PC-3 (cell line): Measurements from ENCODE around the gene SYNE1. TPM values are rescaled to one million over a fixed set of nuclear protein-coding genes. Genes with fewer than 3 reads are reported as not detected.

Source experiments
- ATAC-seq: fragments of 200-7000 bp; cut with Tn5 transposase; 2 replicates; pipeline ENCODE4 v1.9.1; 2020; ENCODE audit warnings: mild to moderate bottlenecking, moderate library complexity
- BruUV-seq: library from RNA; stranded (reverse); fragments of 400-500 nt; replicated peaks from 2 replicates; lab custom pipeline; 2021; lab: Mats Ljungman, UMichigan
- CTCF ChIA-PET: fragments of 300-600 bp; sonication (Branson Sonifier 250); formaldehyde crosslinking; loops from one replicate; lab custom pipeline; 2022; ENCODE audit warnings: antibody characterized with exemption; lab: Charles Lee
- POLR2A ChIA-PET: fragments of 300-600 bp; sonication (Branson Sonifier 250); formaldehyde crosslinking; loops from one replicate; lab custom pipeline; 2022; ENCODE audit warnings: antibody characterized with exemption; ENCODE audit not compliant: unreplicated experiment; lab: Charles Lee
- DNase-seq: peaks from one replicate; pipeline ENCODE4 v3.0.0-alpha.2; 2015
- H2AFZ ChIP-seq: fragments of 300-600 bp; sonication (generic); 2 replicates; pipeline ENCODE4 v1.6.0; 2016; ENCODE audit warnings: antibody characterized with exemption, low read length
- H3F3A ChIP-seq: fragments of 300-600 bp; sonication (generic); one replicate; pipeline ENCODE4 v1.6.0; 2017; ENCODE audit warnings: antibody characterized with exemption, low read length, control low read depth, mild to moderate bottlenecking; ENCODE audit not compliant: unreplicated experiment
- H3K27ac ChIP-seq: fragments of 300-600 bp; sonication (generic); 2 replicates; pipeline ENCODE4 v1.5.1; 2016; ENCODE audit warnings: mild to moderate bottlenecking, low read length
- H3K27me3 ChIP-seq: fragments of 300-600 bp; sonication (generic); 2 replicates; pipeline ENCODE4 v1.6.1; 2016; ENCODE audit warnings: low read length, mixed read lengths
- H3K36me3 ChIP-seq: fragments of 300-600 bp; sonication (generic); 2 replicates; pipeline ENCODE4 v1.6.1; 2016; ENCODE audit warnings: low read depth, mixed run types, low read length, mixed read lengths
- H3K4me1 ChIP-seq: fragments of 300-600 bp; sonication (generic); 2 replicates; pipeline ENCODE4 v1.5.1; 2016; ENCODE audit warnings: low read length; ENCODE audit not compliant: insufficient read depth
- H3K4me2 ChIP-seq: fragments of 300-600 bp; sonication (generic); 2 replicates; pipeline ENCODE4 v1.6.0; 2016; ENCODE audit warnings: low read length
- H3K4me3 ChIP-seq: fragments of 300-600 bp; sonication (generic); 2 replicates; pipeline ENCODE4 v1.5.1; 2016; ENCODE audit warnings: mild to moderate bottlenecking, low read length, mixed read lengths
- H3K79me2 ChIP-seq: fragments of 300-600 bp; sonication (generic); 2 replicates; pipeline ENCODE4 v1.6.1; 2017; ENCODE audit warnings: low read length, mixed read lengths
- H3K9ac ChIP-seq: fragments of 300-600 bp; sonication (generic); 2 replicates; pipeline ENCODE4 v1.6.0; 2016; ENCODE audit warnings: mild to moderate bottlenecking, low read length
- H3K9me2 ChIP-seq: fragments of 300-600 bp; sonication (generic); replicated peaks from 2 replicates; pipeline ENCODE4 v1.6.1; 2016; ENCODE audit warnings: mixed run types, low read length, mixed read lengths
- H3K9me3 ChIP-seq: fragments of 300-600 bp; sonication (generic); 2 replicates; pipeline ENCODE4 v1.6.1; 2016; ENCODE audit warnings: low read length, mixed read lengths
- H4K20me1 ChIP-seq: fragments of 300-600 bp; sonication (generic); 2 replicates; pipeline ENCODE4 v1.6.1; 2016; ENCODE audit warnings: low read length, mixed read lengths
- CTCF ChIP-seq: fragments of 300-600 bp; sonication (generic); conservative IDR thresholded peaks from 2 replicates; pipeline ENCODE4 v1.5.1; 2017; ENCODE audit warnings: antibody characterized with exemption, low read depth, mild to moderate bottlenecking, low read length
- EZH2 ChIP-seq: fragments of 300-600 bp; sonication (generic); IDR thresholded peaks from one replicate; pipeline ENCODE4 v1.6.1; 2017; ENCODE audit warnings: antibody characterized with exemption, mild to moderate bottlenecking, low read length; ENCODE audit not compliant: unreplicated experiment
- EZH2phosphoT487 ChIP-seq: fragments of 300-600 bp; sonication (generic); IDR thresholded peaks from 2 replicates; pipeline ENCODE4 v1.6.1; 2018; ENCODE audit warnings: mild to moderate bottlenecking, antibody characterized with exemption, low read length, borderline replicate concordance
- intact Hi-C: fragments of 100-400 bp; cut with micrococcal nuclease; formaldehyde crosslinking; loops from 2 replicates; pipeline ENCODE4 v1.9.0; 2023
- total RNA-seq: library from RNA; depleted of rRNA; stranded (reverse); fragments of >200 nt; gene quantifications from 2 replicates; pipeline ENCODE4 v1.2.3, GENCODE V29; 2014

The SYNE1 gene
- total RNA-seq, 1 experiment from 2014 or later: 16.7 TPM

- BruUV-seq: no TSS peak
- no peaks in the 10 kb centered on the region for H3K9me3 ChIP-seq
- no peak for DNase-seq
- POLR2A ChIA-PET: no interaction called here
- H4K20me1 ChIP-seq: no peaks in the 10 kb centered on the region
- no peak overlapping the region for H3K4me2 ChIP-seq
- H3K4me1 ChIP-seq: peaks cover 13% of the 10 kb centered on the region
- H3F3A ChIP-seq: no peaks in the 10 kb centered on the region
- H2AFZ ChIP-seq: no peak overlapping the region
- H3K9me2 ChIP-seq: no peaks in the 10 kb centered on the region
- no peak for TF ChIP-seq EZH2phosphoT487
- TF ChIP-seq CTCF: no peak
- no peak for TF ChIP-seq EZH2
- no peak overlapping the region for H3K4me3 ChIP-seq
- H3K9ac ChIP-seq: no peak overlapping the region
- intact Hi-C loops: no loop called here
- CTCF ChIA-PET: no interaction called here
- H3K27me3 ChIP-seq: no peaks in the 10 kb centered on the region
- H3K36me3 ChIP-seq: no peaks in the 10 kb centered on the region
- no peak for ATAC-seq
- H3K79me2 ChIP-seq: no peaks in the 10 kb centered on the region
- H3K27ac ChIP-seq: no peak overlapping the region
These were observed 449.2 kb downstream of the SYNE1 start for GRCh38 chr6:152188011-152188410.

- Histone ChIP-seq H4K20me1 (no peaks in the 10 kb centered on the region), H3K79me2 (no peaks in the 10 kb centered on the region), H3K9ac (no peak overlapping the region), H2AFZ (no peak overlapping the region), H3K9me2 (no peaks in the 10 kb centered on the region), H3K4me2 (no peak overlapping the region), H3K9me3 (no peaks in the 10 kb centered on the region), H3F3A (no peaks in the 10 kb centered on the region), H3K27ac (no peak overlapping the region), H3K36me3 (no peaks in the 10 kb centered on the region), H3K27me3 (no peaks in the 10 kb centered on the region), H3K4me3 (no peak overlapping the region), H3K4me1 (peaks cover 13% of the 10 kb centered on the region)
- TF ChIP-seq EZH2phosphoT487 (no peak), CTCF (no peak), EZH2 (no peak)
- DNase-seq (no peak), ATAC-seq (no peak)
- CTCF ChIA-PET: no interaction called here
- no TSS peak for BruUV-seq
- intact Hi-C loops: no loop called here
- POLR2A ChIA-PET: no interaction called here
These were observed 450.3 kb downstream of the SYNE1 start for GRCh38 chr6:152186840-152187239.

GRCh38 chr6:152184917-152185574 is 452.1 kb downstream of the SYNE1 start:
- no peak for ATAC-seq
- POLR2A ChIA-PET: no interaction called here

More at GRCh38 chr6:152184917-152185574, 452.1 kb downstream of the SYNE1 start:
- TF ChIP-seq EZH2phosphoT487 (no peak), CTCF (no peak), EZH2 (no peak)
- H3K4me3 ChIP-seq: no peak overlapping the region
- no peaks in the 10 kb centered on the region for H3K9me3 ChIP-seq
- intact Hi-C loops: no loop called here
- no peaks in the 10 kb centered on the region for H3K27me3 ChIP-seq
- CTCF ChIA-PET: no interaction called here
- no peaks in the 10 kb centered on the region for H3K79me2 ChIP-seq
- no peaks in the 10 kb centered on the region for H3K36me3 ChIP-seq
- no peak overlapping the region for H3K27ac ChIP-seq
- H2AFZ ChIP-seq: no peak overlapping the region
- no peaks in the 10 kb centered on the region for H3K9me2 ChIP-seq
- no peak overlapping the region for H3K4me2 ChIP-seq
- no peaks in the 10 kb centered on the region for H3F3A ChIP-seq
- peaks cover 13% of the 10 kb centered on the region for H3K4me1 ChIP-seq
- H4K20me1 ChIP-seq: no peaks in the 10 kb centered on the region
- H3K9ac ChIP-seq: no peak overlapping the region
- no TSS peak for BruUV-seq
- DNase-seq: no peak
